Activated CD4-positive, alpha-beta T cell treated with anti-CD3 and anti-CD28 coated beads for 24 hours (primary cell): ENCODE data around the gene SKIC2.
"Not testable (repeated sequence)": the region's sequence is repeated elsewhere in the genome, so short reads cannot be mapped to it uniquely, and the experiment has no call there.

Source experiments
- DNase-seq, 2 donors: peaks; one replicate each; pipeline ENCODE4 v3.0.0-alpha.2; 2020; ENCODE audit warnings: low read depth in 2 of 2

The SKIC2 gene

GRCh38 chr6:31958741-31959739 lies at the start of gene SKIC2, which contains the start of gene NELFE:
Gene SKIC2 (plus strand): TSS chr6:31959175. CDS start chr6:31959193, 18 bp downstream.
Gene NELFE (minus strand): TSS chr6:31958971. CDS start chr6:31958446, 525 bp downstream.
- peak; percentile 95 to 97 for DNase-seq

GRCh38 chr6:31909298-31909697 lies 49.7 kb upstream of the SKIC2 start:
- not testable (repeated sequence) for DNase-seq

- no peak for DNase-seq
These were observed 47.0 kb upstream of the SKIC2 start for GRCh38 chr6:31911826-31912585.

GRCh38 chr6:31915351-31915750 lies 43.6 kb upstream of the SKIC2 start:
- DNase-seq: no peak

GRCh38 chr6:31915756-31916155 lies 43.2 kb upstream of the SKIC2 start:
- no peak for DNase-seq

GRCh38 chr6:31918069-31918720 lies 40.8 kb upstream of the SKIC2 start:
- DNase-seq: no peak

- DNase-seq: no peak
These were observed 39.2 kb upstream of the SKIC2 start for GRCh38 chr6:31919624-31920303.

GRCh38 chr6:31920811-31921210 lies 38.2 kb upstream of the SKIC2 start:
- no peak for DNase-seq

- no peak for DNase-seq
These were observed 36.0 kb upstream of the SKIC2 start for GRCh38 chr6:31922942-31923341.

GRCh38 chr6:31927242-31927862 lies 31.6 kb upstream of the SKIC2 start, which contains the start of gene C2:
Gene C2 (plus strand): TSS chr6:31927717. CDS start chr6:31927753, 36 bp downstream.
- no peak for DNase-seq

- DNase-seq: no peak
These were observed 30.9 kb upstream of the SKIC2 start for GRCh38 chr6:31927863-31928671.

GRCh38 chr6:31928672-31928939 lies 30.4 kb upstream of the SKIC2 start:
- DNase-seq: no peak

GRCh38 chr6:31930962-31931361 lies 28.0 kb upstream of the SKIC2 start:
- DNase-seq: no peak

GRCh38 chr6:31932137-31932536 lies 26.8 kb upstream of the SKIC2 start:
- DNase-seq: not testable (repeated sequence)

- DNase-seq: no peak
These were observed 25.4 kb upstream of the SKIC2 start for GRCh38 chr6:31933537-31933936.

- no peak for DNase-seq
These were observed 24.0 kb upstream of the SKIC2 start for GRCh38 chr6:31935021-31935420.

GRCh38 chr6:31935823-31936222 lies 23.2 kb upstream of the SKIC2 start:
- DNase-seq: no peak

- DNase-seq: no peak
These were observed 18.7 kb upstream of the SKIC2 start for GRCh38 chr6:31940256-31940664.

- no peak for DNase-seq
These were observed 15.2 kb upstream of the SKIC2 start for GRCh38 chr6:31943742-31944141.

- DNase-seq: no peak
These were observed 13.8 kb upstream of the SKIC2 start for GRCh38 chr6:31945154-31945506.
